GM13977 (cell line): ENCODE results near the gene KIAA1191.

Source experiments
- DNase-seq: peaks from one replicate; pipeline ENCODE4 v3.0.0; 2012; ENCODE audit warnings: low spot score
- in situ Hi-C: fragments of 300-500 bp; cut with MboI; formaldehyde crosslinking; loops from one replicate; pipeline ENCODE4 v1.12.0; 2022; ENCODE audit warnings: low sequenced_read_pairs, low pct_unique_long_range_greater_than_20kb, mixed read lengths, inconsistent platforms; ENCODE audit not compliant: unreplicated experiment
- TF ChIP-seq, protein P1 (sequence below): IDR thresholded peaks from 2 replicates; pipeline ENCODE4 v1.5.1; 2012; ENCODE audit warnings: mild to moderate bottlenecking, control low read depth; ENCODE audit not compliant: insufficient read depth; ENCODE audit errors: extremely low read depth, missing control alignments

Gene KIAA1191

GRCh38 chr5:176389135-176390123, 27.9 kb upstream of the KIAA1191 start:
- TF ChIP-seq, protein P1, sequence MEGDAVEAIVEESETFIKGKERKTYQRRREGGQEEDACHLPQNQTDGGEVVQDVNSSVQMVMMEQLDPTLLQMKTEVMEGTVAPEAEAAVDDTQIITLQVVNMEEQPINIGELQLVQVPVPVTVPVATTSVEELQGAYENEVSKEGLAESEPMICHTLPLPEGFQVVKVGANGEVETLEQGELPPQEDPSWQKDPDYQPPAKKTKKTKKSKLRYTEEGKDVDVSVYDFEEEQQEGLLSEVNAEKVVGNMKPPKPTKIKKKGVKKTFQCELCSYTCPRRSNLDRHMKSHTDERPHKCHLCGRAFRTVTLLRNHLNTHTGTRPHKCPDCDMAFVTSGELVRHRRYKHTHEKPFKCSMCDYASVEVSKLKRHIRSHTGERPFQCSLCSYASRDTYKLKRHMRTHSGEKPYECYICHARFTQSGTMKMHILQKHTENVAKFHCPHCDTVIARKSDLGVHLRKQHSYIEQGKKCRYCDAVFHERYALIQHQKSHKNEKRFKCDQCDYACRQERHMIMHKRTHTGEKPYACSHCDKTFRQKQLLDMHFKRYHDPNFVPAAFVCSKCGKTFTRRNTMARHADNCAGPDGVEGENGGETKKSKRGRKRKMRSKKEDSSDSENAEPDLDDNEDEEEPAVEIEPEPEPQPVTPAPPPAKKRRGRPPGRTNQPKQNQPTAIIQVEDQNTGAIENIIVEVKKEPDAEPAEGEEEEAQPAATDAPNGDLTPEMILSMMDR: no peak
- DNase-seq: no peak
- in situ Hi-C loops: no loop called here

DNA sequence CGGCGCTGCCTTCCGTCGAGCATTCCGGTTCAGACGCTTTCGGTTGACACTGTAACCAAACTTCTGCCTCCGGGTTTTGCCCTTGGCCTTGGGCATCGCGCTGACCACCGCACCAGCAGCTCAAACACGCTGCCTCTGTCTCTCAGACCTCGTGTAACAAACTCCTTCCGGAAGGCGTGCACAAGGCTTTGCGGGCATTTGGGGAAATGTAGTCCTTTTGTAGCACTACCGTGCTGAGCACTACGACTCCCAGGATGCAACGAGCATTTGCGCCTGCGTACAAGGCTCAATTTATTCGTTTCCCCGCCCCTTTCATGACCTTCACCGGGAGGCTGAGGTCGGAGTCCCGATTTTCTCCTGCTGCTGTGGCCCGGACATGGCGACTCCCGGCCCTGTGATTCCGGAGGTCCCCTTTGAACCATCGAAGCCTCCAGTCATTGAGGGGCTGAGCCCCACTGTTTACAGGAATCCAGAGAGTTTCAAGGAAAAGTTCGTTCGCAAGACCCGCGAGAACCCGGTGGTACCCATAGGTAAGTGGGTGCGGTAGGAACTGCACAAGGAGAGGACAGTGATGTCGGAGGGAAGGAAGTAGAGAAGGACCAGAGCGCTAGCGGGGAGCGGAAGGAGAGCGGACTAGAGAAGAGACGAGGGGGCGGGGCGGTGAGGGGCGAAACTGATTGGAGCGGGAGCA, 27.0 kb upstream of the KIAA1191 start, which contains the start of the genes HIGD2A and NOP16:
Gene HIGD2A (plus strand): TSS at position 308 of the 691 bp plus-strand sequence. CDS start 69 bp downstream, at position 377.
Gene NOP16 (minus strand): TSS at position 155 of the 691 bp plus-strand sequence. CDS start 59 bp downstream, at position 96.
- TF ChIP-seq, protein P1: no peak
- in situ Hi-C loops: no loop called here
- DNase-seq: peak; percentile 97

- in situ Hi-C loops: no loop called here
- no peak for DNase-seq
- TF ChIP-seq, protein P1: no peak
Observed at GRCh38 chr5:176388003-176388443, 26.5 kb upstream of the KIAA1191 start.

- in situ Hi-C loops: no loop called here
- TF ChIP-seq, protein P1: no peak
- DNase-seq: no peak
Observed at GRCh38 chr5:176387384-176387925, 25.9 kb upstream of the KIAA1191 start.

DNA sequence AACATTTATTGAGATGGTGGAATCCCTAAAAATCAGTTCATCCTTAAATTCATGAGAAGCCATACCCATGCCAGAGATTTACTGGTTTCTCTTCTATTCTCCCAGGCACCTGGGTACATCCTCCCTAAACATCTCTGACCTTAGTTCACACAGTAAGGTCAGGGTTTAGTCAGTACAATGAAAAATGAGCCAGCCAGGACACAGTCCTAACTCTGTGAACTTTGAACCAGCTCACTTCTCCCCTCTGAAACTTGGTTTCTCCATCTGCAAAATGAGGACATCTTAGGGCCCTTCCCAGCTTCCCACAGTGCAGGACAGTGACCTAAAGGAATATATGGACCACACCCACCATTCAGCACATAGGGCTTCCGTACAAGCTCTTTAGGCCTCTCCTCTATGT, 24.9 kb upstream of the KIAA1191 start:
- TF ChIP-seq, protein P1: no peak
- in situ Hi-C loops: no loop called here
- no peak for DNase-seq

DNA sequence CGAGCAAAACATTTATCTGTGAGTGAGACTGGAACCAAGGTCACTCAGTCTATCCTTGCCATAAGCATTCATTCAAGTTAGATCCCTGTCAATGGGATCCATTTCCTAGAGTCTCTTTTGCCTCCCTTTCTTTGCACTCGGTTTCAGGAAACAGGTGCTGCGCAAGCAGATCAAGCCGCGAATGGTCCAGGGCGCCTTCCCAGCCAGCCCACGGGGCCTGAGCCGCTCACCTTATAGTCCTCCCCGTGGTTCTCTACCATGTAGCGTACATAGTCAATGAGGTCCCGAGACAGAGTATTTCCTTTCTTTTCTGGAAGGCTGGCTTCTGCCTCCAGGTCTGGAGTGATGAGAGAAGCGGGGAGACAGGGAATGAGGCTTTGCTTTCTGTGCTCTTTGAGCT, 23.4 kb upstream of the KIAA1191 start:
- TF ChIP-seq, protein P1: no peak
- no peak for DNase-seq
- in situ Hi-C loops: no loop called here
